NCI-H2029 (cell line): ENCODE results near the gene CAVIN3.

Source experiments
- DNase-seq: peaks from one replicate; lab custom pipeline; 2025; lab: John Stamatoyannopoulos, UW

Gene CAVIN3

GRCh38 chr11:6270584-6271246 lies 49.6 kb downstream of the CAVIN3 start:
- DNase-seq = no peak

GRCh38 chr11:6269994-6270393 lies 50.3 kb downstream of the CAVIN3 start:
- DNase-seq = no peak
